ENCODE measurements around the gene DCK. TPM values are rescaled to one million over a fixed set of nuclear protein-coding genes. Genes with fewer than 3 reads are reported as not detected.
"Not testable (repeated sequence)": the region's sequence is repeated elsewhere in the genome, so short reads cannot be mapped to it uniquely, and the experiment has no call there.

The DCK gene
- total RNA-seq, 4 donors from 2014 or later = 21.1 to 30.4 (median 24.9) TPM

DNA sequence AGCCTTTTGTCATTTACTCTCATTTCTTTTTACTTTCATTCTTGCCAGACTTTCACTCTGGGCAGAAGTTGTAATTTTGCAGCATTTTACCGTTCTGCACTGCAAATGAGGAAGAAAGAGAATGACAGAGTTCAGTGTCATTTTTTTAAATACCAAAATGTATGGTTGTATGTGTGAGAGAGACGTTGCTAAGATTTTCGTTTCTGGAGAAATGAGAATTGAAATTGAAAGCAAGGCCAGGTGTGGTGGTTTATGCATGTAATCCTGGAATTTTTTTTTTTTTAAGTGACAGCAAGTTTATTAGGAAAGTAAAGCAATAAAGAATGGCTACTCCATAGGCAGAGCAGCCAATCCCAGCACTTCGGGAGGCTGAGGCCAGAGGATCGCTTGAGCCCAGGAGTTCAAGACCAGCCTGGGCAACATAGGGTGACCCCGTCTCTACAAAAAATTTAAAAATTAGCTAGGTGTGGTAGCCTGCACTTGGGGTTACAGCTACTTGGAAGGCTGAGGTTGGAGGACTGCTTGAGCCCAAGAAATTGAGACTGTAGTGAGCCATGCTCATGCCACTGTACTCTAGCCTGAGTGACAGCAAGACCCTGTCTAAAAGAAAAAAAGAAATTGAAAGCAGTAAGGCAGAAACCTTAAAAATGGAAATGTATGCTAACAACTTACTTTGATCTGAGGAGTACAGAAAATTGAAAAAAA, 12.9 kb downstream of the DCK start:
- H3K4me3 ChIP-seq (ENCODE audit: low read depth, poor library complexity, severe bottlenecking) = no peak overlapping the region
- intact Hi-C loops (cut with DNase I; ENCODE audit: low total_unique reads) = no loop called here

DNA sequence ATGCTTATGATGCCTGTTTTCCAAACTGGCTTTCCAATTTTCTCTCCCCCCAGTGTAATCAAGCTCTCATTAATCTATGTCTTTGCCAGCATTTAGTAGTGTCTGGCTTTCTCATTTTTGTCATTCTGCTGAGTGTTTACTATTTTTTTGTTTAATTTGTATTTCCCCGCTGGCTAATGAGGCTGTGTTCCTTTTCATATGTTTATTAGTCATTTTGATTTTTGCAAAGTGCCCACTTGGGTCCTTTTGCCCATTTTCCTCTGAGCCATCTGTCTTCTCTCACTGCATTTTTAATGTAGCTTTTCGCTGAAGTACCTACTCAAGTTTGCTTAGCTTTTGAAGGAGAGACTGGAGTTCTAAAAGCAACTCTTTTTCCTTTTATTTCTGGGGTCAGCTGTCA, 14.7 kb downstream of the DCK start:
- DNase-seq (ENCODE audit: low spot score in 2 of 2) = no peak
- no peak overlapping the region for H3K4me3 ChIP-seq (ENCODE audit: low read depth, poor library complexity, severe bottlenecking)
- TF ChIP-seq, protein P1, sequence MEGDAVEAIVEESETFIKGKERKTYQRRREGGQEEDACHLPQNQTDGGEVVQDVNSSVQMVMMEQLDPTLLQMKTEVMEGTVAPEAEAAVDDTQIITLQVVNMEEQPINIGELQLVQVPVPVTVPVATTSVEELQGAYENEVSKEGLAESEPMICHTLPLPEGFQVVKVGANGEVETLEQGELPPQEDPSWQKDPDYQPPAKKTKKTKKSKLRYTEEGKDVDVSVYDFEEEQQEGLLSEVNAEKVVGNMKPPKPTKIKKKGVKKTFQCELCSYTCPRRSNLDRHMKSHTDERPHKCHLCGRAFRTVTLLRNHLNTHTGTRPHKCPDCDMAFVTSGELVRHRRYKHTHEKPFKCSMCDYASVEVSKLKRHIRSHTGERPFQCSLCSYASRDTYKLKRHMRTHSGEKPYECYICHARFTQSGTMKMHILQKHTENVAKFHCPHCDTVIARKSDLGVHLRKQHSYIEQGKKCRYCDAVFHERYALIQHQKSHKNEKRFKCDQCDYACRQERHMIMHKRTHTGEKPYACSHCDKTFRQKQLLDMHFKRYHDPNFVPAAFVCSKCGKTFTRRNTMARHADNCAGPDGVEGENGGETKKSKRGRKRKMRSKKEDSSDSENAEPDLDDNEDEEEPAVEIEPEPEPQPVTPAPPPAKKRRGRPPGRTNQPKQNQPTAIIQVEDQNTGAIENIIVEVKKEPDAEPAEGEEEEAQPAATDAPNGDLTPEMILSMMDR (IDR thresholded peaks at IDR 0.05) = no peak
- no peak for TF ChIP-seq POLR2A (IDR thresholded peaks at IDR 0.05)
- intact Hi-C loops (cut with DNase I; ENCODE audit: low total_unique reads) = no loop called here
- WGBS, 2 donors = 90 to 98% methylated on average over 2 of the region's 2 CpGs

More for the DNA sequence above, 12.9 kb downstream of the DCK start:
- no peak for TF ChIP-seq POLR2A (IDR thresholded peaks at IDR 0.05)
- TF ChIP-seq, protein P1 (IDR thresholded peaks at IDR 0.05) = no peak
- 84 to 88% methylated on average over 6 of the region's 6 CpGs for WGBS, 2 donors
- DNase-seq (ENCODE audit: low spot score in 2 of 2) = no peak

DNA sequence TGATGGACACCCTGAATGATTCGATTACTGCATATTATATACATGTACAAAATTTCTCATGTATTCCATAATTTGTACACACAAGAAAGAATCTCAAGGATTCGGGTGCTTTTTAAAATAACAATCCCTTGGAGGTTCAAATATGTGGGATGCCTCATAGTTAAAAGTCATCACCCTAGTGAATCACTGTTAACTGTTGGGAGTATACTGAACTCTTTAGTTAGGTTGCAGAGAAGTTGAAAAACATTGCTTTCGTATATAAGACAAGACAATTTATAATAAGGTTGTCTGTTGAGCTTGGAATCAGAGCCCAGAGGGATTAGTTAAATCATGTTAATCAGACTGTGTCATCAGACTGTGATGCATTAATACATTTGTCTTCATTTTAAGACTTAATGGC, 15.6 kb downstream of the DCK start:
- 64 to 72% methylated on average over 3 of the region's 3 CpGs for WGBS, 2 donors

DNA sequence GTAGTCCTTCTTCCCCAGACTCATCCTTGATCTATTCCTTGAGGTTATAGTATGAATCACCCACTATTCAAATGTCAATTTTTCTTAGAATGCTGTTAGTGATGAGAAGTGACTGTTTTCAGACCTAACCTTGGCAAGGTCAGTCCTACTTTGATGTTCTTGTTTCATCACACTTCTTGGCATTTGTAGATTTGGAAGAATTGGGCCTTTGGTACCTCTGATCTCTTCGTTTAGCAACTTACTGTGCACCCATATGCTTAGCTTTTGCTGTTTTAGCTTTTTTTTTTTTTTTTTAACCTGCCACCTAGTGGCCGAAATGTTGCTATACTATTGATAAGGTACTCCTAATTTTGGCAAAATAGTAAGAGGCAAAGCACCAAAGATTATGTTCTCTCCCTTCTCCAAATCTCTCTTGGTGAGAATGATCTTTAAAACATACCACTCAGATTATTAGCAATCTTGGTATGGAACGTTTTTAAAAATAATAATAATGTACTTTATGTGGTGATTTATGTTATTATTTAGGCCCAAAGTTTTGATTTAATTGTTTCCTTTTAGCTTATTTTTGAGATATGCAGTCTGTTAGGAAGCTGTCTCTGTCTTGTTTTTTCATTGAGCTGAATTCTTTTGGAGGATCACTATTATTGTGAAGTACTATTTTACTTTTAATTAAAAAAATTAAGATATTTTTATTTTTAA, 16.6 kb downstream of the DCK start:
- no peak for DNase-seq (ENCODE audit: low spot score in 2 of 2)
- WGBS, 2 donors = 2 to 6% methylated on average over 3 of the region's 3 CpGs
- TF ChIP-seq, protein P1 (IDR thresholded peaks at IDR 0.05) = no peak
- TF ChIP-seq POLR2A (IDR thresholded peaks at IDR 0.05) = no peak
- intact Hi-C loops (cut with DNase I; ENCODE audit: low total_unique reads) = no loop called here
- no peak overlapping the region for H3K4me3 ChIP-seq (ENCODE audit: low read depth, poor library complexity, severe bottlenecking)

More for the DNA sequence above, 15.6 kb downstream of the DCK start:
- DNase-seq (ENCODE audit: low spot score in 2 of 2) = no peak
- intact Hi-C loops (cut with DNase I; ENCODE audit: low total_unique reads) = no loop called here
- H3K4me3 ChIP-seq (ENCODE audit: low read depth, poor library complexity, severe bottlenecking) = no peak overlapping the region
- TF ChIP-seq, protein P1 (IDR thresholded peaks at IDR 0.05) = no peak
- no peak for TF ChIP-seq POLR2A (IDR thresholded peaks at IDR 0.05)

DNA sequence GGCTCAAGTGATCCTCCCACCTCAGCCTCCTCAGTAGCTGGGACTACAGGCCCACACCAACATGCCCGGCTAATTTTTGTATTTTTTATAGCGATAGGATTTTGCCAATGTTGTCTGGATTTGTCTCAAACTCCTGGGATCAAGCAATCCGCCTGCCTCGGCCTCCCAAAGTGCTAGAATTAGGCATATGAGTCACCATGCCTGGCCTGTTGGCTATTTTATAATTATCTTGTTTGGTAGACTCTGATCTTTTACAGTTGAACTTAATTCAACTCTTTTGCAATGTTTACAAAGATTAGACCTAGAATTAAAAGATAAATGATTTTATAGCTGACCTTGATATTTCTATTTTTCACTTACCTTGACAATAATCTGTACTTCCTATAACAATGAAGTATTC, 18.0 kb downstream of the DCK start:
- TF ChIP-seq, protein P1 (IDR thresholded peaks at IDR 0.05) = no peak
- TF ChIP-seq POLR2A (IDR thresholded peaks at IDR 0.05) = no peak
- WGBS, 2 donors = 90 to 91% methylated on average over 4 of the region's 4 CpGs
- intact Hi-C loops (cut with DNase I; ENCODE audit: low total_unique reads) = no loop called here

DNA sequence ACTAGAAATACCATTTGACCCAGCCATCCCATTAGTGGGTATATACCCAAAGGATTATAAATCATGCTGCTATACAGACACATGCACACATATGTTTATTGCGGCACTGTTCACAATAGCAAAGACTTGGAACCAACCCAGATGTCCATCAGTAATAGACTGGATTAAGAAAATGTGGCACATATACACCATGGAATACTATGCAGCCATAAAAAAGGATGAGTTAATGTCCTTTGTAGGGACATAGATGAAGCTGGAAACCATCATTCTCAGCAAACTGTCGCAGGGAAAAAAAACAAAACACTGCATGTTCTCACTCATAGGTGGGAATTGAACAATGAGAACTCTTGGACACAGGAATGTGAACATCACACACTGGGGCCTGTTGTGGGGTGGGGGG, 23.9 kb downstream of the DCK start:
- intact Hi-C loops (cut with DNase I; ENCODE audit: low total_unique reads); DNase-seq (ENCODE audit: low spot score in 2 of 2); H3K4me3 ChIP-seq (ENCODE audit: low read depth, poor library complexity, severe bottlenecking): not testable (repeated sequence)
- WGBS, 2 donors = 95 to 98% methylated on average over 2 of the region's 2 CpGs

More for the DNA sequence above, 18.0 kb downstream of the DCK start:
- no peak overlapping the region for H3K4me3 ChIP-seq (ENCODE audit: low read depth, poor library complexity, severe bottlenecking)
- DNase-seq (ENCODE audit: low spot score in 2 of 2) = no peak

All from lower leg skin (tissue), 4 donors.